ACHN (cell line): ENCODE data around the gene CDRT4.
"Not testable (repeated sequence)": the region's sequence is repeated elsewhere in the genome, so short reads cannot be mapped to it uniquely, and the experiment has no call there.

ENCODE experiments used
- DNase-seq: peaks from one replicate; pipeline ENCODE4 v3.0.0-alpha.2; 2015
- in situ Hi-C: cut with HindIII; loops from 2 replicates; pipeline ENCODE4 v1.10.0; 2017; ENCODE audit warnings: low sequenced_read_pairs, low pct_ligation_motif_present, low pct_unique_long_range_greater_than_20kb

Gene CDRT4

GRCh38 chr17:15467592-15467991, at the start of gene CDRT4:
TSS of gene CDRT4 (minus strand) at chr17:15467621. CDS start at chr17:15440238, 27,383 bp downstream.
- in situ Hi-C loops, result no loop called here
- no peak for DNase-seq

GRCh38 chr17:15516150-15516549, 48.7 kb upstream of the CDRT4 start:
- in situ Hi-C loops, result no loop called here
- DNase-seq, result no peak

- in situ Hi-C loops, result no loop called here
- no peak for DNase-seq
Observed at GRCh38 chr17:15514469-15514868, 47.0 kb upstream of the CDRT4 start.

GRCh38 chr17:15513856-15514459, 46.5 kb upstream of the CDRT4 start:
- no peak for DNase-seq
- in situ Hi-C loops, result no loop called here

DNA sequence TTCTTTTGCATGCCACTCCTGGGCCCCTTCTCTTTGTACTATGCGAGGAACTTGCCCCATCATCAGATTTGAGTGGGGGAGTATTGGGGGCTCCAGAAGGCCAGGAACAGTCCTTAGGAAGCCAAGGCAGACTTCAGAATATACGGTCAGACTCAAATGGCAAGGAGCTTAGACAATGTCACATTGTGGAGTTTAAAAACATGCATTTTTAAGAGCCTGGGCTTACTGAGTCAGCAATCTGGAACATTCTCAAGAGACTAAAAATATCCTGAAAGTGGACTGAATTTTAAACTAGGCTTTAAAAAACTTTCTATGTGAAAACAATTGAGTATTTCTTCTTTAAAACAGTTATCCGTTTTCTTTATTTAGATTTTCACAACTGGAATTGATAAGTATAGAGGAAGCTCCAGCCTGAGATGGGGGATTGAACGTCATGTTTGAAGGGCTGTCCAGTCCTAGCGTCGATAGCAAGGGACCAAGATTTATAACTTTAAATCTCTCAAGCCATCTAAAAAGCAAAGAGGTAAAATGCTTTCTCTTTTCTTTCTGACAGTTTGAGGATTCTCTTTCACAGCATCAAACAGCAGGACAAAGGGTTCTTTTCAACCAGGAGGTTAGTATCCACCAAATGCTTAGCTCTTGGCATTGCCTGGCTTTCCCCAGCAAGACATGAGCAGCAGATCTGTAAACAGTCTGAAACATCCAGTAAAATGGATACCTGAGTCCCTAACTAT, 45.8 kb upstream of the CDRT4 start:
- no peak for DNase-seq
- in situ Hi-C loops, result no loop called here

DNA sequence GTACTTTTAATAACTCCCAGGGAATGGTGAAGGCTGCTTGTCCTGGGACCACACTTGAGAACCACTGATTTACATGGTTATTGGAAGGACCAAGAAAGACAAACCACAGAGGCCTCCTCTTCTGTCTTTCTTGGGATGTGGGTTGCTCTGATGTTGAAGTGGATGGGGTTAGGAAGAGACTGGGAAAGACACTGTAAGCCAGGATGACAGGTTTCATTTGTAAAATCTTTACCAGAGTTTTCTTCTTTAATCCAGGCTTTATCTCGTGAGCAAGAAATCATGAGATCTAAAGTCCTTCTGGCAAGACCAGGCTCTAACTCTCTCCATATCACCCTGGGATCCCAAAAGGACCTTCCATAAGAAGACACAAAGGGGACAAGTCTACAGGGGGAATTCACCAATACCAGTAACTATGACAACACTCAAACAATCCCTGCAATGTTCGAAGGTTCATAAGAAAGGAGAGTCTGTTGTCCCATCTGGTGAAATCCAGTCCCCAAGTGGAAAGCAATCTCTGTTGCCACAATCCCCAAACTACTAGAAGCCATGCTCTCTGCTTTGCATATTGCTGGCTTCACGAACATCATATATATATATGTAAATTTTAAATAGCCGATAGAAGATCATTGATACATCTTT, 44.8 kb upstream of the CDRT4 start:
- in situ Hi-C loops, result no loop called here
- no peak for DNase-seq

- DNase-seq, result no peak
- in situ Hi-C loops, result no loop called here
Observed at GRCh38 chr17:15511142-15511541, 43.7 kb upstream of the CDRT4 start.

DNA sequence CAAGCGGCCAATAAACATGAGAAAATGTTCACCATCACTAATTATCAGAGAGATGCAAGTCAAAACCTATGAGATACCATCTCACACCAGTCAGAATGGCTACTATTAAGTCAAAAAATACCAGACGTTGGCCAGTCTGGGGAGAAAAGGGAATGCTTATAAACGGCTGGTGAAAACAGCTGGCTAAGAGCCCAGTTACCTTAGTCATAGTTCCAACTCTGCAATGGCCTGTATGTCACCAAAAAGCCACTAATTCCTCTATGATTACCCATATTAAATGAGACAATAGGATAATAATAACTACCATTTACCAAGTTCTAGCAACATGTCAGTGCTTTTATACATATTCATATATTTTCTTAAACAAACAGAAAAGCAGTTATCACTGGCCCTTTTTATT, 42.9 kb upstream of the CDRT4 start:
- in situ Hi-C loops, result no loop called here
- DNase-seq, result peak; percentile 12

DNA sequence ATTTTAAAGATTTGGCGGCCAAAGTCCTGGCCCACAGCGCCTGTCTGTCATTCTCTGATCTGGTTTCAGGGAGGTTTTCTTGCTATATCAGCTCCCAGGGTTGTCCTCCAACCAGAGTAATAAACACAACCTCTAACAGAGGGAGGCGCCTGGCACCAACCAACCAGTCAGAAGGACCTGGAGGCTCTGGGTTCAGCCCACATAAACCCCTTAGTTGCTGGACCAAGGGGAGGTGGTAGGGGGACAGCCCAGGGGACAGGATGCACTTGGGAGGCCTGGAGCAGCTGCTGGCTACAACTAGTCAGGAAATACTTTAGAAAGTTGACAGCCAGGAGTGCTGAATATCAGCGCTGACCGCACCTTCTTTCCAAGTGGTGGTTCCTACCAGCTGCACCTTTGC, 41.7 kb upstream of the CDRT4 start:
- in situ Hi-C loops, result no loop called here
- no peak for DNase-seq

DNA sequence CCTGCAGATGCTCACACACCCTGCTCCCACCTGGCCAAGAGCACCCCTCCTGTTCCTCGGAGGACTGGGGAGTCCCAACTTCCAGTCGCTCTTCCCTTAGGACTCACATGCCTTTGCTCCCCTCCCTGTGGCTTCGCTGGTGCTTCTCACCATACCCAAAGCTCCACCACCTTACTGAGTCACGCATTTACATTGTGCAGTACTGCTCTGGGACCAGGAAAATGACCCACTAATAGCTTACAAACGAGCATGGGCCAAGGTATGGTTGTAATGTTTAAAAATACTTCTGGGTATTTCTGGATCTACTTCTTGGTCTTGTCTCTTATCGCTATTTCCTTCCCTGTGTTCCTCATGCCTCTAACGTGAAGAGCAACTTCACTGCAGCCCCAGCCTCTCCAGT, 41.0 kb upstream of the CDRT4 start:
- in situ Hi-C loops, result no loop called here
- no peak for DNase-seq

DNA sequence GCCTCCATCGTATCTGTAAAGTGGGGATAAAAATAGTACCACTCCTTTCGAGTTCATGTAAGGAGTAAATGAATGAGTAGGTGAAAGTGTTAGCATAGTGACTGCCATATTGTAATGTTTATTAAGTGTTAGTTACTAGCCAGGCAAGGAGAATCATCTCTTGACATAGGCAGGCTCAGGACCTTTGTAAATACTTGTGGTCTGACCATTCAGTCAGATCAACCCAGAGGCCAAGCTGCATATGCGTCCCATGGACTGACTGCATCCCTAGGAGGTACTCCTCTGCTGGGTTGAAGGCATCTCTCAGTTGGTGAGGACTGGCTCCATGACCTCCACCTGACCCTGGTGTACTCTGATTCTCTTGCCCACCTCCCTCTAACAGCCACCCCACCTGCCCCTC, 40.5 kb upstream of the CDRT4 start:
- in situ Hi-C loops, result no loop called here
- no peak for DNase-seq

GRCh38 chr17:15507001-15507400, 39.6 kb upstream of the CDRT4 start:
- DNase-seq, result no peak
- in situ Hi-C loops, result no loop called here

- in situ Hi-C loops, DNase-seq: not testable (repeated sequence)
Observed at GRCh38 chr17:15505708-15506107, 38.3 kb upstream of the CDRT4 start.

DNA sequence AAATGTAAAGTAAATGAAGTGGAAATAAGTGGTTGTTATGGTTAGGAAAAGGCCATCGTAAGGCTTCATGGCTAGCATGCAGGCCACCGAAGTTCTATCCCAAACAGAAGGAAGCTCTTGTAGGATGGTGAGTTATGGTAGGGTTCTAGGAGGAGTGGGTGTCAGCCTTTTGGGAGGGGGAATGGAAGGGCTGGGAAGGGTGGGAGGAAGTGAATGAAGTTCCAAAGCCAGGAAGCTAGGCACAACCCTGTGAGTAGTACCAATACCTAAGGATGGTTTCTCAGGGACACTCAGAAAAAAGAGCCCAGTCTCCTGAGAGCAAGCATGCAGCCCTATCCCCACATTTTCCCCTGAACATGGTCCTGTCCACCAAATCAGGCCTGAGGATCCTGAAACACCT, 36.3 kb upstream of the CDRT4 start:
- in situ Hi-C loops, result no loop called here
- DNase-seq, result no peak

DNA sequence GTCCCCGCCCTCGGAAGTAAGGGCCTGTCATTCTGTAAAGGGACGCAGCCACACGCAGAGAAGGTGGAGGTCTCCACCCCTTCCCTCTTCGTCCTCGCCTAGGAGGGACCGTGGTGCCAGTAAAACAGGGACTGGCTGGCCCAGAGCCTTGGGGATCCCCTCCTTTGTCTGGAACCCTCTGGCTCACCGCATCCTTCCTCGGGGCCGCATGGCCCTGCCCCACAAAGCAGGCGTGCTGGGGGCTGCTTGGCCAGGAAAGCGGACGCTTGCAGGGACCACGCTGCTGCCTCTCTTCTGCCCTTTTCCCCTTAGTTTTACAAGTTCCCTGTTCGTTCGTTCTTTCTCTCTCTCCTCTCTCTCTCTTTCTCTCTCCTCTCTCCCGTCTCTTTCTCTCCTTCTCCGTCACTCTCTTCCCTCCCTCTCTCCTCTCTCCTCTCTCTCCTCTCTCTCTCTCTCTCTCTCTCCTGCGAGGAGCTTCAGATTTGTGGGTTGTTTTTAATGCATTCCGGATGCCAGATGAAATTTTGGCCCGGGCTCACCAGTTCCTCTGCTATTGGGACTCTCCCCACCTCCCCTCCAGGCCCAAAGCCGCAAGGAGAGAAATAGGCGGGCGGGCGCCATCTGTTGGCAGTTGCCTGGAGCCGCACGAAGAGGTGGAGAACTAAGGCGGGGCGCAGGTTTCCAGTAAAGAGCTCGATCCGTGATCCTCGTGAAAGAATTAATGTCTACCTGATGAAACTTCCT, 35.1 kb upstream of the CDRT4 start:
- peak; percentile 71 for DNase-seq
- in situ Hi-C loops, result no loop called here

DNA sequence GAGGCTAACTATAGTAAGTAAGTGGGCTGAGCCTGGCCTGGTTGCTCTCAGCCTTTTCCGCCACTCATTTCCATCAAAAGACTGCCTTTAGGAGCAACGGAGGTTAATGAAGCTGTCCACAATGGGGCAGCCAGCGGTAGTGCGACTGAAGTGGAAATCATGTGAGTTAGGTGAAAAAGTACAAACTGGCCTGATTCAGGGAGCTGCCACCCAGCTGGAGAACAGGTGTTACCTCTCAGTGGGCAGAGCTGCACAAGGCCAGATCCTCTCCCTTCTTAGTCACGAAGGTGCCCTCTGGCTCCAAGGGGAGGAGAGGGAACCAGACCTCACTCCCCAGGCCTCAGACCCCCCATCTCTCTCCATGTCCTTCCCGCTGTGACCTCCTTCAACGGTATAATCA, 34.4 kb upstream of the CDRT4 start:
- no peak for DNase-seq
- in situ Hi-C loops, result no loop called here

GRCh38 chr17:15501282-15501681, 33.9 kb upstream of the CDRT4 start:
- in situ Hi-C loops, result no loop called here
- no peak for DNase-seq

DNA sequence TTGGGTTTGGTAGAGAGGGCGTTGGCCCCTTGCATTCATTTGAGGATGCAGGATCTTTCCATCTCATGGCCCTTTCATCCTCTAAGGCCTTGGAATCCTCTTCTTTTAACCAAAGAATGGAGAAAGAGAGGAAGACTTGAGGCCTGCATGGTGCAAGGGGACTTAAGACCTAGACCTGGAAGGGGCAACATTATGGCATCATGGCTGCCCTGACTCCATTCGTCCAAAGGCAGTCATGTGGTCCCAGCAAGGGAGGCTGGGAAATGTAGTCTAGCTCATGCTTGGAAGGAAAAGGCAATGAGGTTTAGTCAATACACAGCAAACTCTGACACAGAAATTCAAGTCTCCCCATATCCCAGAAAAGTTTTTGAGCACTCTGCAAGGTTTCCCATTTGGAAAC, 30.7 kb upstream of the CDRT4 start:
- in situ Hi-C loops, result no loop called here
- DNase-seq, result peak; percentile 27
